Neural cell (in vitro differentiated cells): ENCODE data around the gene ZBTB40. TPM values are rescaled to one million over a fixed set of nuclear protein-coding genes. Genes with fewer than 3 reads are reported as not detected.

Source experiments
- H2AFZ ChIP-seq: fragments of 200-600, 300-800 bp; sonication (generic), shearing (Covaris generic); 2 replicates; pipeline ENCODE4 v1.6.0; 2014; ENCODE audit warnings: low read depth, mild to moderate bottlenecking, antibody characterized with exemption, low read length, moderate library complexity
- H3F3A ChIP-seq: fragments of 200-600 bp; shearing (Covaris generic); 2 replicates; pipeline ENCODE4 v1.6.1; 2016; ENCODE audit warnings: mild to moderate bottlenecking, moderate library complexity, mixed read lengths, antibody characterized with exemption, low read length; ENCODE audit not compliant: insufficient read depth, poor library complexity, severe bottlenecking
- H3K27ac ChIP-seq: fragments of 200-600, 300-800 bp; sonication (generic), shearing (Covaris generic); 2 replicates; pipeline ENCODE4 v1.5.1; 2014; ENCODE audit warnings: mild to moderate bottlenecking, low read length, moderate library complexity
- H3K27me3 ChIP-seq: fragments of 300-800, 200-600 bp; sonication (generic), shearing (Covaris generic); 2 replicates; pipeline ENCODE4 v1.6.0; 2014; ENCODE audit warnings: mild to moderate bottlenecking, low read depth, low read length, moderate library complexity; ENCODE audit not compliant: insufficient read depth
- H3K36me3 ChIP-seq: fragments of 300-800, 200-600 bp; sonication (generic), shearing (Covaris generic); 2 replicates; pipeline ENCODE4 v1.5.1; 2014; ENCODE audit warnings: mild to moderate bottlenecking, antibody characterized with exemption, low read length, moderate library complexity; ENCODE audit not compliant: insufficient read depth
- H3K4me2 ChIP-seq: fragments of 300-800, 200-600 bp; sonication (generic), shearing (Covaris generic); 2 replicates; pipeline ENCODE4 v1.6.0; 2014; ENCODE audit warnings: mild to moderate bottlenecking, low read length
- H3K4me3 ChIP-seq: fragments of 300-800, 200-600 bp; sonication (generic), shearing (Covaris generic); 2 replicates; pipeline ENCODE4 v1.5.1; 2014; ENCODE audit warnings: mild to moderate bottlenecking, low read length, moderate library complexity
- H3K79me2 ChIP-seq: fragments of 200-600 bp; shearing (Covaris generic); replicated peaks from 2 replicates; pipeline ENCODE4 v1.6.0; 2014; ENCODE audit warnings: mild to moderate bottlenecking, low read length, moderate library complexity; ENCODE audit not compliant: insufficient read depth
- H3K9ac ChIP-seq: fragments of 300-800, 200-600 bp; sonication (generic), shearing (Covaris generic); 2 replicates; pipeline ENCODE4 v1.6.1; 2016; ENCODE audit warnings: mild to moderate bottlenecking, low read length, mixed read lengths
- H3K9me2 ChIP-seq: fragments of 200-600 bp; shearing (Covaris generic); 2 replicates; pipeline ENCODE4 v1.6.1; 2016; ENCODE audit warnings: mild to moderate bottlenecking, low read length, mixed read lengths; ENCODE audit not compliant: insufficient read depth
- H3K9me3 ChIP-seq: fragments of 200-600, 300-800 bp; sonication (generic), shearing (Covaris generic); 2 replicates; pipeline ENCODE4 v1.6.1; 2016; ENCODE audit warnings: mild to moderate bottlenecking, mixed run types, low read length, moderate library complexity, mixed read lengths
- H4K20me1 ChIP-seq: fragments of 200-600 bp; shearing (Covaris generic); 2 replicates; pipeline ENCODE4 v1.6.1; 2016; ENCODE audit warnings: mild to moderate bottlenecking, mixed run types; ENCODE audit not compliant: insufficient read depth
- CTCF ChIP-seq: fragments of 450-650 bp; IDR thresholded peaks from 2 replicates; pipeline ENCODE4 v1.5.1; 2014; ENCODE audit warnings: antibody characterized with exemption, mild to moderate bottlenecking, moderate library complexity; ENCODE audit not compliant: poor library complexity, severe bottlenecking
- EP300 ChIP-seq: fragments of 450-650 bp; conservative IDR thresholded peaks from 2 replicates; pipeline ENCODE4 v1.6.1; 2014; ENCODE audit warnings: antibody characterized with exemption, mild to moderate bottlenecking, moderate library complexity; ENCODE audit not compliant: poor library complexity, severe bottlenecking
- EZH2 ChIP-seq: fragments of 200-600, 300-800 bp; shearing (Covaris generic), sonication (generic); IDR thresholded peaks from 2 replicates; pipeline ENCODE4 v1.6.1; 2014; ENCODE audit warnings: antibody characterized with exemption, low read length, borderline replicate concordance, mild to moderate bottlenecking; ENCODE audit not compliant: insufficient read depth, poor library complexity, severe bottlenecking
- MXI1 ChIP-seq: fragments of 450-650 bp; conservative IDR thresholded peaks from 2 replicates; pipeline ENCODE4 v1.6.1; 2014; ENCODE audit warnings: antibody characterized with exemption, mild to moderate bottlenecking; ENCODE audit not compliant: poor library complexity, severe bottlenecking
- POLR2AphosphoS5 ChIP-seq: IDR thresholded peaks from 2 replicates; pipeline ENCODE4 v1.6.1; 2012
- RAD21 ChIP-seq: fragments of 450-650 bp; conservative IDR thresholded peaks from 2 replicates; pipeline ENCODE4 v1.6.1; 2014; ENCODE audit warnings: antibody characterized with exemption, mild to moderate bottlenecking, moderate library complexity
- REST ChIP-seq: IDR thresholded peaks from 2 replicates; pipeline ENCODE4 v1.6.1; 2012; ENCODE audit warnings: borderline replicate concordance
- SMC3 ChIP-seq: fragments of 450-650 bp; conservative IDR thresholded peaks from 2 replicates; pipeline ENCODE4 v1.6.1; 2014; ENCODE audit warnings: antibody characterized with exemption, mild to moderate bottlenecking, moderate library complexity; ENCODE audit not compliant: poor library complexity
- TAF1 ChIP-seq: IDR thresholded peaks from 2 replicates; pipeline ENCODE4 v1.6.1; 2012; ENCODE audit warnings: low read depth
- polyA plus RNA-seq: library from polyadenylated mRNA; depleted of rRNA; stranded (reverse); fragments of >200 nt; gene quantifications from 2 replicates; pipeline ENCODE4 v1.2.3, GENCODE V29; 2014

The ZBTB40 gene
- polyA plus RNA-seq, 1 donor from 2014 or later: 12.7 TPM

- peaks cover 16% of the 10 kb centered on the region for H3K27me3 ChIP-seq
Measured at GRCh38 chr1:22556391-22557104, 104.9 kb downstream of the ZBTB40 start.

GRCh38 chr1:22557341-22557950 is 105.8 kb downstream of the ZBTB40 start:
- no peaks in the 10 kb centered on the region for H3K9me3 ChIP-seq
- no peaks in the 10 kb centered on the region for H3K36me3 ChIP-seq
- TF ChIP-seq RAD21 (no peak), SMC3 (no peak), MXI1 (no peak), REST (no peak), EZH2 (no peak), POLR2AphosphoS5 (no peak), EP300 (no peak), TAF1 (no peak), CTCF (no peak)
- H4K20me1 ChIP-seq: no peaks in the 10 kb centered on the region
- H3K4me2 ChIP-seq: no peak overlapping the region
- H3K27me3 ChIP-seq: peaks cover 24% of the 10 kb centered on the region
- no peaks in the 10 kb centered on the region for H3K79me2 ChIP-seq
- no peaks in the 10 kb centered on the region for H3F3A ChIP-seq
- no peak overlapping the region for H3K27ac ChIP-seq
- H2AFZ ChIP-seq: no peak overlapping the region
- no peak overlapping the region for H3K4me3 ChIP-seq
- no peaks in the 10 kb centered on the region for H3K9me2 ChIP-seq
- H3K9ac ChIP-seq: no peak overlapping the region

More at GRCh38 chr1:22556391-22557104, 104.9 kb downstream of the ZBTB40 start:
- no peak overlapping the region for H3K4me3 ChIP-seq
- H3K79me2 ChIP-seq: no peaks in the 10 kb centered on the region
- H3K27ac ChIP-seq: no peak overlapping the region
- no peaks in the 10 kb centered on the region for H3K9me2 ChIP-seq
- H3K4me2 ChIP-seq: no peak overlapping the region
- no peaks in the 10 kb centered on the region for H4K20me1 ChIP-seq
- TF ChIP-seq MXI1 (no peak), EP300 (no peak), RAD21 (no peak), POLR2AphosphoS5 (no peak)
- H3K9me3 ChIP-seq: no peaks in the 10 kb centered on the region
- H3K36me3 ChIP-seq: no peaks in the 10 kb centered on the region
- H3K9ac ChIP-seq: no peak overlapping the region
- no peak overlapping the region for H2AFZ ChIP-seq
- H3F3A ChIP-seq: no peaks in the 10 kb centered on the region
